ENCODE measurements around the gene ADAMTS7.
"Not testable (repeated sequence)": the region's sequence is repeated elsewhere in the genome, so short reads cannot be mapped to it uniquely, and the experiment has no call there.

ADAMTS7 gene

DNA sequence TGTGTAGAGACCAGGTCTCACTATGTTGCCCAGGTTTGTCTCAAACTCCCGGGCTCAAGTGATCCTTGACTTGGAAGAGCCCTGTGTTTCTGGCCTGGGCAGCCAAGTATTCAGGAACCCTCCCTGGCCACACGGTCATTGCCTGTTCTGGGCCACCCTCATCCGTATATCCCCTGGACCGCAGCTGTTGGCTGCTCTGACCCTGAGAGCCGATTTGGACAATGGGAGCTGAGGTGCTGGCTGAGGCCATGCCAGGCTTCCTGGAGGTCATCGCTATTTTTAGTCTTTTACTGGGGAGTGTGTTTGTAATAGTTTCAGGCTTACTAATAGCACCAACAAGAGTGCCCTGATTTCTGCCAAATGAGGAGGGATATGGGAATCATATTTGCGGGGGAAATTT, 60.7 kb downstream of the ADAMTS7 start:
- DNase-seq: no peak

DNA sequence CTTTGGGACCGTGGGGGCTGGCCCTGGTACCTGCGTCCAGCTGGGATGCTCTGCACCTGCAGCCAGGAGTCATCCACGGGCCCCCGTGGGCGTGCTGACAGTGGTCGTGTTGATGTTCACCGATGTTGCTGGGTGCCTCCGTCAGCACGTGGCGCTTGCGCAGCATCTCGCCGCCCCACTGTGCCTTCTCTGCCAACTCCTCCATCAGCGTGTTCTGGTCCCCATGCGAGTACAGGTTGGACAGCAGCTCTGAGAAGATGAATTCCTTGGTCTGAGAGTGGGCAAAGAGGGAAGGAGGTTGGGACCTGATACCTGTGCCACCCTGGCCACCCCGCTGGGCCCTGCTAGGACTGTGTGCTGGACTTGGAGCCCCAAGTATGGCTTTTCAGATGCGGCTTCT, 61.4 kb downstream of the ADAMTS7 start:
- DNase-seq: no peak

DNA sequence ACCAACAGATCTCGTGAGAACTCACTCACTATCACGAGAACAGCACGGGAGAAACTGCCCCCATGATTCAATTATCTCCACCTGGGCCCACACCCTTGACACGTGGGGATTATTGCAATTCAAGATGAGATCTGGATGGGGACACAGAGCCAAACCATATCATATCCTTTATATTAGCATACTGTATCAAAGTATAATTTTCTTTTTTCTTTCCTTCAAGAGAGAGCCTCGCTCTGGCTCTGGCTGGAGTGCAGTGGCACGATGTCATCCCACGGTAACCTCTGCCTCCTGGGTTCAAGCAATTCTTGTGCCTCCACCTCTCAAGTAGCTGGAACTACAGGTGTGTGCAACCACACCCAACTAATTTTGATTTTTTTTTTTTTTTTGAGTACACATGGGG, 63.4 kb downstream of the ADAMTS7 start:
- DNase-seq: not testable (repeated sequence)

DNA sequence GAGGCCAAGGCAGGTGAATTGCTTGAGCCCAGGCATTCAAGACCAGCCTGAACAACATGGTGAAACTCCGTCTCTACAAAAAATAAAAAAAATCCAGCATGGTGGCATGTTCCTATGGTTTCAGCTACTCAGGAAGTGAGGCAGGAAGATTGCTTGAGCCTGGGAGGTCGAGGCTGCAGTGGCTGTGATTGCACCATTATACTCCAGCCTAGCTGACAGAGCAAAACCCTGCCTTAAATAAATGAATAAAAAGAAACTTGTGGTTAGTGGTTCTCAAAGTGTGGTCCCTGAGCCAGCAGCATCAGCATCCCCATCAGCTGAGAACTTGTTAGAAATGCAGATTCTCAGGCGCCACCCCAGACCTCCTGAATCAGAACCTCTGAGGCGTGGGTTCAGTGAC, 69.6 kb downstream of the ADAMTS7 start:
- DNase-seq: not testable (repeated sequence)

DNA sequence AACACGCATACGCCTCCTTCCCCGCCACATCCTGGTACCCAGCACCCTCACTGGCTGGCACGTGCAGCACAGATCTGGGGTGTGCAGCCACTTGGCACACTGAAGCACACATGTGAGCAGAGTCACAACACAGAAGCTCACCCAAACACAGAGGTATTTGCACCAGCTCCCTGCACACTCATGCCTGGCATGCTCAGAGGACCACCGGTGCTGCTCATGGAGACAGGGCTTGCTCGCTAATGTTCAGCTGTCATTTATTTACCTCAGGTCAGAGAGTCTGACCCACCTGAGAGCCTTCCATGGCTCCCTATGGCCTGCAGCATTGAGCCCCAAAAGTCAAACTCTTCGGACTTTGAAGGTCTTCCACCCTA, 70.4 kb downstream of the ADAMTS7 start:
- DNase-seq: no peak

DNA sequence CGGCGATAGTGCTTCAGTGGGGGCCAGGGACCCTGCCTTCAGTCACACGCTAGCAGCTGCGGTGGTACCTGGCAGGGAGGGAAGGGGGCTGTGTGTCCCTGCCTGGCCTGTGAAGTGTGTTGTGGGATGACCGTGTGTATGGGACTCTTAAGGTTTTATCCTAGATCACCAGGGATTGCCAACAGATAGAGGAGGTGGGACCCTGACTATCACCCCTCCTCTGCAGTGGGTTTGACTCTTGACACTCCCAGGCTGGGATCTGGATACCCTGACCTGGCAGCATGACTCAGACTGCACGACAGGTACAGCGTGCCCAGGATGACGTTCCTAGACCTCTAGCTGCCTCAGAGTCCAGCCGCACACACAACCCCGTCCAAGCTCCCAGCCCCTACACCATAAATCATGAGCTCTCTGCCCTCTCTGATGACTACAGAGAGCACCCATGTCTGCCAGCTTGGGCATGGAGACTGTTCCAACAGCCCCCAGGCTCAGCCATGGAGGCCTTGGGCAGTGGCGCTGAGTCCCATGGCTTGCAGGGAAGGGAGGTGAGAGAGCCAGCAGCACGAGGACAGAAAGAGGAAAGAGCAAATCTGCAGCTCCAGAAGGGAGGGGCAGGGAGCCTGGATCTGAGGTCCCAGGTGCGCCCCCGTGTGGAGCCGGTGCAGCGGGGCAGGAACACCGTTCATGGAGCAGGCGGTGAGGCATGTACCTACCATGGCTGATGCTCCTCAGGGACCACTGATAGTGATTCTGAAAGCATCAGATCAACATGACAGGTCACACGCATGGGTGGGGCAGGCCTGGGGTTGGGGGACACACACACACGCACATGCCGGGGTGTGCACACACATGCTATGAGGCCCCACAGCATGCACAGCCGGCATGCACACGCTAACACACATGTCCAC, 71.0 kb downstream of the ADAMTS7 start:
- peak in 4 of 6 experiments; percentile 14 to 24 (median 16) for DNase-seq

DNA sequence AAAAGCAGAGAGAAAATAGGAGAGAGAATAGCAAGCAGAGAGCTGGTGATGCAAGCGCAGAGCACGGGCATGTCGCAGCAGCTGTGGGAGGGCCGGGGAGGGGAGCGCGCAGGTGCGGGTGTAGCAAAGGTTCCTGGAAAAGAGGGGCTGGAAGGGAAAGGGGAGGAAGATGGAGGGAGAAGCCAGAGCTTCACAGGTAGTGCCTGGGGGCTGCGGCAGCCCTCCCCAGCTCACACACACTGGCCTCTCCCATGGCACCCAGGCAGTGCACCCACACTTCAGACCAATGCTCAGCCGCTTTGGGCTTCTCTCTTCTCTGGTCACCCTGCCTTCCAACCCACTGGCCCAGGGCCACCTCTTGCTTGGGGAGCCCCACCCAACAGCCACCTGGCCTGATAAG, 72.1 kb downstream of the ADAMTS7 start:
- DNase-seq: no peak

DNA sequence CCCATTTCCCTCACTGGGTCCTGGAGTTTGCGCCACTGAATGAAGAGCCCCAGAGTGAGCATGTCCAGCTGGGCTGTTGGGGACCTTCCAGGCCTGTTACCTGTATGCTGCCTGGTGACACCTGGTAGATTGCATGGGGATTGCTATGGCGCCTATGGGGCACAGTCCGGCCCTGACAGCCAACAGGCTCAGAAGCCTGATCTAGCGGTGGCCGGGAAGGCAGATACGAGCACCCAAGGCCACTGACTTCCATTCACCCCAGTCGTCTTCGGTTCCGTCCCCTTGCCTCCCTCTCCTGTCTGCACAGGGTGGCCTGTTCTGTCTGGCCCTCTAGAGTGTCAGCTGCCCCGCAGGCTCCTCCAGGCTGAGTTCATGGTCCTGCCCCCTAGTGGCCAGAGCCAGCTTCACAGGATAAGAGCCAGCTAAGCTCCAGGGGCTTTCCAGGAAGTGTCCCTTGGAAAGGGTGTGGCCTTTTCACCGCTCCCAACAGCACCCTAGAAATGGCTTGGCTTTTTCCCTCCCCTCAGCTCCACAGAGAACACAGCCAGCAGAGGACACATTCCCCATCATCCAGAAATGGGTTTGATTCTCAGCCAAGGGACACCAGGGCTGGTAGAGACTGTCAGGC, 73.2 kb downstream of the ADAMTS7 start:
- DNase-seq: peak in 3 of 6 experiments; percentile 5 to 32 (median 14)

DNA sequence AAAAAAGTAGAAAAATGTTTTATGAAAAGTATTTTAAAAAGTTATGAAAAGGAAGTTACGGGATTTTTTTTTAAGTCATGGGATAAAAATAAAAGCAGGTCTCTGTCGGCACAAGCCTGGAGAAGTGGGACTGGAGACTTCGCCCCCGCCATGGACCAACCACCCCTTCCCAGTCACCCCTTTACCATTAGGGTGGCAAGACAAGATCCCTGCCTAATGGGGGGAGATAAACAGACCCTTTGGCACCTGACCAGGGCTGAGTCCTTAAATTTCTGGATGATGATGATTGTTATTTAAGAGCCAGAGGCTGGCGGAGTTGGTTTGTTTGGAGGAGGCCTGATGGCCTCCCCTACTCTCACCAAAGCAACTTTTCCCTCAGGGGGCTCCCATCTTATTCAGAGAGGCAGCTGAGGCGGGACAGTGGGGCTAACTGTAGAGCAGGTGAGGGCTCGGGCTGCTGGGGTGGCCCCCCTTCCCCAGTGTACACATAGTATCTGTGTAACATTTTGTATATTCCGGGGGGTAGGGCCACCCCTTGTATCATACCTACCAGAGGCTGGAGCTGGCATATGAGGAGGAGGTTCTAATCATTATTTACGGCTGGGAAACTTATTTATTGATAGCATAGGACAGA, 74.0 kb downstream of the ADAMTS7 start:
- no peak for DNase-seq

DNA sequence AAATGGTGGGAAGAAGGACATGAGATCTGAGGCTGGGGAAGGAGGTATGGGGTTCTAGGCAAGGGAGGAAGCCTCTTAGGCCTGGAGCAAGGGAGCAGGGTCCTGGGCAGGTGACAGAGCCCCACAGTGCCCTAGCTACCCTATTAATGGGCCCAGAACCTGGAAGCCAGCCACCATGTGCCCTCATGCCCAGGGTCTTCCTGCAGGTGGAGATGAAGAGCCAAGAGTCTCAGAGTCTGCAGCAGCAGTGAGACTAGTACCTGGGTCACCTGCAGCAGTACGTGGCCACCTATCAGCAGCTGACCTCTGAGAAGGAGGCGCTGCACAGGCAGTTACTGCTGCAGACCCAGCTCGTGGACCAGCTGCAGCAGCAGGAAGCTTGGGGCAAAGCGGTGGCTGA, 75.0 kb downstream of the ADAMTS7 start:
- DNase-seq: not testable (repeated sequence)

DNA sequence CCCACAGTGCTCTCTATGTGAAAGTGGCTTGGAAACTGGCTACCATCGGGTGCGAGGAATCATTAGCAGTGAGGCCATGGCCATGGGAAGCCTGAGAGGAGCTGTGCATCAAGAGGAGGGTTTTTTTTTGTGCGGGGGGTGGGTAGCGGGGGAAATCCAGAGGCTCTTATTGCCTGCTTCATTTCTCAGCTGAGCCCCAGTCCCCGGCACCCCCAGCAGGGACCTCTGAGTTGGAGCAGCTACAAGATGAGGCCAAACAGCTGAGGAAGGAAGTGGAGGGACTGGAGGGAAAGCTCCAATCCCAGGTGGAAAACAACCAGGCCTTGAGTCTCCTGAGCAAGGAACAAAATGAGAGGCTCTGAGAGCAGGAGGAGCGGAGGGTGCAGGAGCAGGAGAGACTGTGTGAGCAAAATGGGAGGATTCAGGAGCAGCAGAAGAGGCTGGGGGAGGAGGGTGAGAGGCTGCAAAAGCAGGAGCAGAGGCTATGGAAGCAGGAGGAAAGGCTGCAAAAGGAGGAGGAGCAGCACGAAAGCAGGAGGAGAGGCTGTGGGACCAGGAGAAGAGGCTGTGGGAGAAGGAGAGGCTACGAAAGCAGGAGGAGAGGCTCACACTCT, 76.7 kb downstream of the ADAMTS7 start:
- no peak for DNase-seq

DNA sequence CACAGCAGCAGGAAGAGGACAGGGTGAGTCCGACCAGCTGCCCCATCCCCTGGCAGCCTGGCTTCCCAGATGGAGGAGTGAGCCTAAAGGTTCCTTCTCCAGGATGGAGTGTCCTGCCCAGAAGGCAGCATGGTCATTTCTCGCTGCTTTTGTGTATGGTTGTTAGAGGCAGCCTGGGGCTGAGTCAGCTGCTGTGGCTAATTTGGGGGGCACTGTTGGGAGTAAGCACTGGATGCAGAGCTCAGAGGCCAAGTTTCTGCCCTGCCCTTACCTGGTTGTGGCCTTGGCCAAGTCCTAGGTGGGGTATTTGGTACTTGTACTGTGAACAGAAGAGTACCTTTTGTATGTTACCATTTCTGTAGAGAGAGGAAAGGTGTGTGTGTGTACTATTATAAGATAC, 78.6 kb downstream of the ADAMTS7 start:
- DNase-seq: no peak

DNA sequence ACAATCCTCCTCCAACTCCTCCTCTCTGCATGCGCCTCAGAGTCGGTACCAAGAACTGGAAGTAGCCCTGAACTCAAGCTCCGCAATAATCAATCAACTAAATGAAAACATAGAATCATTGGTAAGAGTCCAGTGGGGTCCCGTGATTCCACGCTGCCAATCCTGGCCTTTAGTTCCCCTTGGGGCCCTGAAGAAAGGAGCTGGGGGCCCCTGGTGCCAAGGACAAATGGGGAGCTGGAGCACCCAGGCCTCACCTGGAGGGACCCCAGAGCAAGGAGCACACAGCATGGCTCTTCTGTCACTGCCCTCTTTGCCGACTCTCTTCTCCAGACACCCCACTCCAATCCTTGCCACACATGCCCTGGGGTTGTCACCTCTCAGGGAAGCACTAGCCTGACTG, 80.3 kb downstream of the ADAMTS7 start:
- DNase-seq: no peak

DNA sequence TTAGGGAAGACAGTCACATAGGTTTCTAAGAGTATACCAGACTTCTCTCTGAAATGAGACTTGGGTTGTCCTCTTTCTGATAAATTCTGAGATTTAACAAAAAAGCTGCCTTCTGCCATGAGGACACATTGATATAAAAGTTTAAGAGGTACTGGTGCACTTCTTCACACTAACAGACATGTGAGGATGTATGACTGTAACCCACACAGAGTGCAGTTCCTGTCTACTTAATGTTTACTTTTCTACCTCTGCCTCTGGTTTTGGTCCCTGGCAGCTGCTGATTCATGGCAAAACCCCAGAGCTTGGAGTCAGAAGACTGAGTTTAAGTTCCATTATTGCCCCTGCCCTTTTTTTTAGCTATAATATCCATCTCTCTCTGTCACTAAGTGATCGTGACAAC, 82.8 kb downstream of the ADAMTS7 start:
- not testable (repeated sequence) for DNase-seq

DNA sequence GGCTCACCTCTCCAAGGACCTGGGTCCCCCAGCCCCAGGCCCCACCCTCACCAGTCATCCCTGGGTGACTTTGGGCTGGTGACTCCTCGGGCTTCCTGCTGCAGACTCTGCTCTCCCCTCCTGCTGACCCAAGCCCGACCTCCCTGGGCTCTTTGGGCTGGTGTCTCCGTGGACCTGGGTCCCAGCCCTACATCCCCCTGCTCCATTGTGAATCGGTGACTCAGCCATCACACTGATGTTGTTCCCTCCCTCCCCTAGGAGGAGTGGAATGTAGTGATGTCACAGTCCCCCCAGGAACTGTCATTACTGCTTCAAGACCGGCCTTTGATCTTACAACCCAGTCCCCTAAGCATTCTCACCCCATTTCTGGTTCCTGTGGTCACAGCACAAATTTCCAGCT, 83.7 kb downstream of the ADAMTS7 start:
- DNase-seq: no peak

DNA sequence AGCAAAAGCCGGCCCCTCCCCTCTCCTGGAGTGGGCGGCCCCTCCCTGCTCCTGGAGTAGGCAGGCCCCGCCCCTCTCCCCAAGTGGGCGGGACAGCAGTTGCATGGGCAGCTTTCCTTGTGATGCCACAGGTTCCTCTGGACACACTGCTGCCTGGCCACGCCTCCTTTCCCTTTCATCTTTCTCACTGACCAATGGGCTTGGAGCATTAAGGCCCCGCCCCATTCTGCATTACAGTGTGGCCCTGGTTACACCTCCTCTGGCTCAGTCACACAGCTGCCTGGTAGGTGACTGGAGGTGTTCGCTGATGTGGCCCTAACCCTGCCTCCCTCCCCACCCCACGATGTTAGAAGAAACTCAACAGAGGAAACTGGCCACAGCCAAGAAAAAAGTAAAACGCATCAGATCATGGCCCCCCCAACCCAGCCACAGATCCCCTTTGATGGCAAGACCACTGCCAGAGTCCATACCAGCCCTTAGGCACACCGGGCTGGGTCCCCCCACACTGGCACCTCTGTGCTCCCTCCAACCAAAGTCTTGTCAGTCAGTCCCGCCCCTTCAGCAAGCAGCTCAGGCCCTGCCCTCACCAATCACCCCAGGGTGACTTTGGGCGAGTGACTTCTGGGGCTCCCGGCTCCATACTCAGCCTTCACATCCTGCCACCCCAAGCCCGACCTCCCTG, 84.3 kb downstream of the ADAMTS7 start:
- DNase-seq: peak in 1 of 6 experiments; percentile 4

DNA sequence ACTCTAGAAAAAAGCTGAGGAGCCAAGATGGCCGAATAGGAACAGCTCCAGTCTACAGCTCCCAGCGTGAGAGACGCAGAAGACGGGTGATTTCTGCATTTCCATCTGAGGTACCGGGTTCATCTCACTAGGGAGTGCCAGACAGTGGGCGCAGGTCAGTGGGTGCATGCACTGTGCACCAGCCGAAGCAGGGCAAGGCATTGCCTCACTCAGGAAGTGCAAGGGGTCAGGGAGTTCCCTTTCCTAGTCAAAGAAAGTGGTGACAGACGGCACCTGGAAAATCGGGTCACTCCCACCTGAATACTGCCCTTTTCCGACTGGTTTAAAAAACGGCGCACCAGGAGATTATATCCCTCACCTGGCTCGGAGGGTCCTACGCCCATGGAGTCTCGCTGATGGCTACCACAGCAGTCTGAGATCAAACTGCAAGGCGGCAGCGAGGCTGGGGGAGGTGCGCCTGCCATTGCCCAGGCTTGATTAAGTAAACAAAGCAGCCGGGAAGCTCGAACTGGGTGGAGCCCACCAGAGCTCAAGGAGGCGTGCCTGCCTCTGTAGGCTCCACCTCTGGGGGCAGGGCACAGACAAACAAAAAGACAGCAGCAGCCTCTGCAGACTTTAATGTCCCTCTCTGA, 91.3 kb downstream of the ADAMTS7 start:
- not testable (repeated sequence) for DNase-seq

DNA sequence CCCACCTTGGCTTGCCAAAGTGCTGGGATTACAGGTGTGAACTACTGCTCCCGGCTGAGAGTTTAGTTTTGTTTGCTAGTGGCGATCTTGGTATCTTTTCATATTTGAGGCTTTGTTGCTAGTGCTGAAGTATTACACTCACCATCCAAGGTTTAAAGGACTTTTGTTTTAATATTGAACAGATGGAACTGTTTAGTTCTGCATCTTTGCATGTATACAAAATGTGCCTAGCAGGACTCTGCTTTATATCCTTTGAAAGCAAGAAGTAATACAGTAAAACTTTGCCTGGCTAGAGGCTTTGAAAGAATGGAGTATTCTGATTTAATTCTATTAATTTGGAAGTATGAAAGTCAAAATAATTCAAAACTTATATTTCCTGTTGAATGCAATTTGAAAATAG, 92.4 kb downstream of the ADAMTS7 start:
- DNase-seq: no peak

DNA sequence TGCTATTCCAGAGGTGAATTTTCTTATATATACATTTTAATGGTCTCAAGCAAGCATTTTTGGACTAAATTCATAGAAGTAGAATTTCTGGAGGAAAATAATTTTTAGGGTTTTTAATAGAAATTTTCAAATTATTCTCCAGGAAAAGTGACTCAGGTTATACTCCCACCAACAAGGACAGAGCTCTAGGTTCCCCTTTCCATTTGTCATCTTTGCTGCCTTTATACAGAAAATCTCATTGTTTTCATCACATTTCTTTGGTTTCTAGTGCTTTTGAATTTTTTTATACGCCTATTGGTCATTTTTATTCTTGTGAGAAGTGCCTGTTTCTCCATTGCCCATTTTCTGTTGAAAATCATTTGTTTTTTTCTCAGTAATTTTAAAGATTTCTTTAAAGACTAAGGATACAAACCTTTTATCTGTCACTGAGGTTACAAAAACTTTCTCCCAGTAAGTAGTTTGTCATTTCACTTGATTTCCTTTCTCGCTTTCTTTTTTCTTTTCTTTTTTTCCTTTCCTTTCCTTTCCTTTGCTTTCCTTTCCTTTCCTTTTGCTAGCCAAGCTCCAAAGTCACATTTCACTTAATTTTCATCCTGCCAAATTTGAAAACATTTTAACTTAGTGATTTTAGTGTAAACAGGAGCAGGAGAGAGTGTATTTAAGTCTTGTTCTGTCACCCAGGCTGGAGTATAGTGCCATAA, 93.2 kb downstream of the ADAMTS7 start:
- no peak for DNase-seq

DNA sequence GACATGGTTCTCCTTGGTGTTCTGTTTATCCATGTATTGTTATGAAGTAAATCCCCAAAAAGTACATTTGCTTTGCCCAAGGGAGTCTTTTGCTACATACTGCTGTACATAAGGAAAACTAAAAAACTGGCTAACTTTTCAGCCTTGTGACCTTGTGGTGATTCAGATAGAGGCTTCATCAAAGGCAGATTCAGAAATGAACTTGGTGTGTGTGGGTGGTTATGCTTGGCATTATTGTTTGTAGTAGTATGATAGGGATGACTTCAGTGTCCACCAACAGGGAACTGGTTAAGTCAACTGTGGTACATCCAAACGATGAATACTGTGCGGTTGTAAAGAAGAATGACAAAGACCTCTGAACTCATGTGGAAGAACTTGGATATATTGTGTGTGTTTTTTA, 94.6 kb downstream of the ADAMTS7 start:
- no peak for DNase-seq

DNA sequence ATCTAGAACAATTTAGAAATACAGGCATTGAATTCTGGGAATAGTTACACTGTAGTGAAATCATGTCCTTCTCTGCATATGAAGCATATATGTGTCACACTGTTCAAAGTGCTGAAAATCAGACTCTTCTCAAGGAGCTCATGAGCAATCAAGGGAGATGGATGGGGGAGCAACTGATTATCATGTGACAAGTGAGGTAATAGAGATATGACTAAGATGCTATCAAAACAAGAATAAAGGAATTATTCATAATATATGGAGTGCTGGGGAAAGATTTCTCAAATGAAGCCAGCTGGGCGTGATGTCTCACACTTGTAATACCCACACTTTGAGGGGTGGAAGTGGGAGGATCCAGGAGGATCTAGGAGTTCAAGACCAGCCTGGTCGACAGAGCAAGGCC, 95.3 kb downstream of the ADAMTS7 start:
- DNase-seq: no peak

DNA sequence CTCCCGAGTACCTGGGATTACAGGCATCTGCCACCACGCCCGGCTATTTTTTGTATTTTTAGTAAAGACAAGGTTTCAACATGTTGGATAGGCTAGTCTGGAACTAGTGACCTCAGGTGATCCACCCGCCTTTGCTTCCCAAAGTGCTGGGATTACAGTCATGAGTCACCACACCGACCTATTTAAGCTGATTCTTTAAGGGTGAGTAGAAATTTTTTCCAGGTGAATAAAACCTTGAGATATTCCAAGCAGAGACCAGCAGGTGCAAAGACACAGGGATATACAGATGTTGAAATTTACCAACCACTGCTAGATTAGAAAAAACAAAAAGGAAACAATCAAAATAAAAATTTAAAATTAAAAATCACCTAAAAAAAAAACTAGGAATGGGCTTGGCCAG, 95.8 kb downstream of the ADAMTS7 start:
- no peak for DNase-seq
